ENCODE data around the gene PTPRD. TPM values are rescaled to one million over a fixed set of nuclear protein-coding genes. Genes with fewer than 3 reads are reported as not detected.

Gene PTPRD
- total RNA-seq, 1 experiment from 2014 or later, result not detected

DNA sequence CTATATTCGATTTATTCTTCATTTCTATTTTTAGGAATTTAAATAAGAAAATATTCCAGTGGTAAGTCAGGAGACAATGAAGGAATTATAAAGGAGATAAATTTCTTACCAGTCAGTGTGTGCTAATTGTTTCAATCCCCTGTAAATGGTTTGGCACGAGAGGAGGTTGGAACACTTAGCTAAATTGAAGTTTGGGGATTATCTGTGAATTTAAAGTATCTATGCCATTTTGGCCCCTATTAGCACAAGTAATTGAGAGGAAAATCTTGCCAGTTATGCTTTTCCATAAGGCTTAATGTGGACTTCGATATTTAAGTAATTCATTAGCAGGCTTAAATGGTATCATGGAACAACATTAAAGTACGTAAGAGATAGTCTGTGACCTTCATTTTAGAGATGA, 860.8 kb downstream of the PTPRD start:
- Mint-ChIP-seq H3K9me3 (ENCODE audit: unreplicated experiment) (no peaks in the 10 kb centered on the region), H3K4me3 (ENCODE audit: unreplicated experiment) (no peak overlapping the region), H3K27ac (ENCODE audit: low read depth, unreplicated experiment) (no peak overlapping the region), H3K4me1 (ENCODE audit: insufficient read depth, unreplicated experiment) (no peaks in the 10 kb centered on the region), H3K36me3 (ENCODE audit: insufficient read depth, unreplicated experiment) (no peaks in the 10 kb centered on the region), H3K27me3 (ENCODE audit: insufficient read depth, unreplicated experiment) (peaks cover 61% of the 10 kb centered on the region)
- intact Hi-C loops (cut with micrococcal nuclease), result no loop called here
- DNase-seq (ENCODE audit: unreplicated experiment), result no peak
- no TSS peak for BruUV-seq (replicated peaks)
- ChIA-PET CTCF (interaction anchor here (0.8 kb wide), 1 partner anchor 39 kb away, joined by 3 read pairs; no protein-coding TSS in a partner anchor), POLR2A (no interaction called here)
- no peak for TF ChIP-seq CTCF (IDR thresholded peaks at IDR 0.05; ENCODE audit: unreplicated experiment)

GRCh38 chr9:9750719-9751118, 862.1 kb downstream of the PTPRD start:
- no TSS peak for BruUV-seq (replicated peaks)
- intact Hi-C loops (cut with micrococcal nuclease), result no loop called here

DNA sequence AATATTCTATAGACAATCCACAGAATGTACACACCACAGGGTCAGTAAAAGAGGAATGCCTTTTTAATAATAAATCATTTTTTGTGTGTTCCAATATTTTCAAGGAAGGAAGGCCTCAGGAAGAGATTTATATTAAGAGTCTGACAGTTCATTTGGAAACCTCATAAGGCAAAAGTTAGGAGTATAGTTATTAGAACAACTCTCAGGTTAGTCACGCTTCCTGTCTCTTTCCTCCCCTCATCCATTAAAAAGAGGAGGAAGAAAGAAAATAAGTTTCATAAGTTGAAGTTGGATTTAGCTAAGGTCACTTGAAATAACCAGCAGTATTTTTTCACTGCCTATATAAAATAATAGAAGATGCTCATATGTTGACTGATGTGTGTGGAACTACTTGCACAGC, 863.2 kb downstream of the PTPRD start:
- peaks cover 42% of the 10 kb centered on the region for H3K27me3 Mint-ChIP-seq (ENCODE audit: insufficient read depth, unreplicated experiment)
- ChIA-PET POLR2A (interaction anchor here (0.6 kb wide), 1 partner anchor 481 kb away, joined by 3 read pairs; no protein-coding TSS in a partner anchor), CTCF (interaction anchor here (0.6 kb wide), 1 partner anchor 398 kb away, joined by 4 read pairs; no protein-coding TSS in a partner anchor)
- no peaks in the 10 kb centered on the region for H3K9me3 Mint-ChIP-seq (ENCODE audit: unreplicated experiment)
- intact Hi-C loops (cut with micrococcal nuclease), result no loop called here
- no TSS peak for BruUV-seq (replicated peaks)
- H3K27ac Mint-ChIP-seq (ENCODE audit: low read depth, unreplicated experiment), result no peak overlapping the region
- no peak for TF ChIP-seq CTCF (IDR thresholded peaks at IDR 0.05; ENCODE audit: unreplicated experiment)
- H3K4me1 Mint-ChIP-seq (ENCODE audit: insufficient read depth, unreplicated experiment), result no peaks in the 10 kb centered on the region
- no peaks in the 10 kb centered on the region for H3K36me3 Mint-ChIP-seq (ENCODE audit: insufficient read depth, unreplicated experiment)
- DNase-seq (ENCODE audit: unreplicated experiment), result no peak
- H3K4me3 Mint-ChIP-seq (ENCODE audit: unreplicated experiment), result no peak overlapping the region

More at GRCh38 chr9:9750719-9751118, 862.1 kb downstream of the PTPRD start:
- Mint-ChIP-seq H3K27ac (ENCODE audit: low read depth, unreplicated experiment) (no peak overlapping the region), H3K4me1 (ENCODE audit: insufficient read depth, unreplicated experiment) (no peaks in the 10 kb centered on the region), H3K9me3 (ENCODE audit: unreplicated experiment) (no peaks in the 10 kb centered on the region), H3K4me3 (ENCODE audit: unreplicated experiment) (no peak overlapping the region), H3K36me3 (ENCODE audit: insufficient read depth, unreplicated experiment) (no peaks in the 10 kb centered on the region), H3K27me3 (ENCODE audit: insufficient read depth, unreplicated experiment) (peaks cover 53% of the 10 kb centered on the region)
- ChIA-PET POLR2A (no interaction called here), CTCF (no interaction called here)
- no peak for TF ChIP-seq CTCF (IDR thresholded peaks at IDR 0.05; ENCODE audit: unreplicated experiment)
- DNase-seq (ENCODE audit: unreplicated experiment), result no peak

DNA sequence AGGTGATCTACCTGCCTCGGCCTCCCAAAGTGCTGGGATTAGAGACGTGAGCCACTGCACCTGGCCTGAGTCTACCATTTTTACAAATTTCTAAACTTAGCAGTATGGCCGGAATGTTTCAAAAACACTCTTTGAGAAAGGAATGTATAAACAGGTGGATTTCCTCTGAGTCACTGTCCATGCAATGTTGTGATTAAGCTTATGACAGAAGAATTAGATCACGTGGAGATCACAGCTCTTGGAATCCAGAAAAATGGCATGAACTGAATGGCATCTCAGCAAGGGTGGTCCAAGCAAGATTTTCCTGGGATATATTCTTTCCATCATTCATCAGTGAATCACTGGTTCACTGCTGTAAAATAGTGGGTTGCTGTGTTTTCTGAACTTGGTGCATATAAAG, 865.0 kb downstream of the PTPRD start:
- H3K4me1 Mint-ChIP-seq (ENCODE audit: insufficient read depth, unreplicated experiment), result no peaks in the 10 kb centered on the region
- POLR2A ChIA-PET, result no interaction called here
- no peak for DNase-seq (ENCODE audit: unreplicated experiment)
- H3K27ac Mint-ChIP-seq (ENCODE audit: low read depth, unreplicated experiment), result no peak overlapping the region
- no peak for TF ChIP-seq CTCF (IDR thresholded peaks at IDR 0.05; ENCODE audit: unreplicated experiment)
- no peaks in the 10 kb centered on the region for H3K36me3 Mint-ChIP-seq (ENCODE audit: insufficient read depth, unreplicated experiment)
- BruUV-seq (replicated peaks), result no TSS peak
- CTCF ChIA-PET, result no interaction called here
- peaks cover 26% of the 10 kb centered on the region for H3K27me3 Mint-ChIP-seq (ENCODE audit: insufficient read depth, unreplicated experiment)
- no peak overlapping the region for H3K4me3 Mint-ChIP-seq (ENCODE audit: unreplicated experiment)
- intact Hi-C loops (cut with micrococcal nuclease), result no loop called here
- no peaks in the 10 kb centered on the region for H3K9me3 Mint-ChIP-seq (ENCODE audit: unreplicated experiment)
